ENCODE measurements around the gene EMSY. TPM values are rescaled to one million over a fixed set of nuclear protein-coding genes. Genes with fewer than 3 reads are reported as not detected.
"Not testable (repeated sequence)": the region's sequence is repeated elsewhere in the genome, so short reads cannot be mapped to it uniquely, and the experiment has no call there.

The EMSY gene
- total and polyA plus RNA-seq, 7 donors = 5.8 to 17.2 (median 12.7) TPM

- Histone ChIP-seq H3K9me3 (no peaks in the 10 kb centered on the region), H3K4me3 (no peak overlapping the region), H3K36me3 (ENCODE audit: insufficient read depth in 1 of 2, low read depth in 1 of 2) (no peaks in the 10 kb centered on the region), H3K27ac (no peak overlapping the region), H3K4me1 (peaks cover 8% of the 10 kb centered on the region), H3K27me3 (ENCODE audit: insufficient read depth in 3 of 3, low read length in 2 of 3) (no peaks in the 10 kb centered on the region)
- intact Hi-C loops (cut with DNase I) = no loop called here
- peak in 2 of 4 donors; percentile 74 to 76 for ATAC-seq
- no peak for DNase-seq
- 37 to 89% (median 49%) methylated on average over 1 of the region's 1 CpG for WGBS, 3 donors
- TF ChIP-seq, protein P1, sequence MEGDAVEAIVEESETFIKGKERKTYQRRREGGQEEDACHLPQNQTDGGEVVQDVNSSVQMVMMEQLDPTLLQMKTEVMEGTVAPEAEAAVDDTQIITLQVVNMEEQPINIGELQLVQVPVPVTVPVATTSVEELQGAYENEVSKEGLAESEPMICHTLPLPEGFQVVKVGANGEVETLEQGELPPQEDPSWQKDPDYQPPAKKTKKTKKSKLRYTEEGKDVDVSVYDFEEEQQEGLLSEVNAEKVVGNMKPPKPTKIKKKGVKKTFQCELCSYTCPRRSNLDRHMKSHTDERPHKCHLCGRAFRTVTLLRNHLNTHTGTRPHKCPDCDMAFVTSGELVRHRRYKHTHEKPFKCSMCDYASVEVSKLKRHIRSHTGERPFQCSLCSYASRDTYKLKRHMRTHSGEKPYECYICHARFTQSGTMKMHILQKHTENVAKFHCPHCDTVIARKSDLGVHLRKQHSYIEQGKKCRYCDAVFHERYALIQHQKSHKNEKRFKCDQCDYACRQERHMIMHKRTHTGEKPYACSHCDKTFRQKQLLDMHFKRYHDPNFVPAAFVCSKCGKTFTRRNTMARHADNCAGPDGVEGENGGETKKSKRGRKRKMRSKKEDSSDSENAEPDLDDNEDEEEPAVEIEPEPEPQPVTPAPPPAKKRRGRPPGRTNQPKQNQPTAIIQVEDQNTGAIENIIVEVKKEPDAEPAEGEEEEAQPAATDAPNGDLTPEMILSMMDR (IDR thresholded peaks at IDR 0.05) = no peak
Measured at GRCh38 chr11:76400967-76401366, 43.9 kb upstream of the EMSY start.

GRCh38 chr11:76401484-76401883 lies 43.3 kb upstream of the EMSY start:
- DNase-seq; ATAC-seq; H3K36me3 ChIP-seq (ENCODE audit: insufficient read depth in 1 of 2, low read depth in 1 of 2); H3K4me3 ChIP-seq; H3K4me1 ChIP-seq; H3K27me3 ChIP-seq (ENCODE audit: insufficient read depth in 3 of 3, low read length in 2 of 3); intact Hi-C loops (cut with DNase I); H3K27ac ChIP-seq; H3K9me3 ChIP-seq: not testable (repeated sequence)
- 82 to 85% (median 82%) methylated on average over 7 to 8 of the region's 8 CpGs for WGBS, 3 donors

GRCh38 chr11:76406359-76406758 lies 38.5 kb upstream of the EMSY start:
- TF ChIP-seq, protein P1 (IDR thresholded peaks at IDR 0.05) = no peak
- intact Hi-C loops (cut with DNase I) = no loop called here
- Histone ChIP-seq H3K27me3 (ENCODE audit: insufficient read depth in 3 of 3, low read length in 2 of 3) (no peaks in the 10 kb centered on the region), H3K27ac (no peak overlapping the region), H3K4me1 (peaks cover under 1% of the 10 kb centered on the region), H3K36me3 (ENCODE audit: insufficient read depth in 1 of 2, low read depth in 1 of 2) (no peaks in the 10 kb centered on the region), H3K9me3 (no peaks in the 10 kb centered on the region), H3K4me3 (no peak overlapping the region)
- ATAC-seq (no peak), DNase-seq (no peak)
- WGBS, 3 donors = 90 to 94% (median 92%) methylated on average over 4 of the region's 4 CpGs

DNA sequence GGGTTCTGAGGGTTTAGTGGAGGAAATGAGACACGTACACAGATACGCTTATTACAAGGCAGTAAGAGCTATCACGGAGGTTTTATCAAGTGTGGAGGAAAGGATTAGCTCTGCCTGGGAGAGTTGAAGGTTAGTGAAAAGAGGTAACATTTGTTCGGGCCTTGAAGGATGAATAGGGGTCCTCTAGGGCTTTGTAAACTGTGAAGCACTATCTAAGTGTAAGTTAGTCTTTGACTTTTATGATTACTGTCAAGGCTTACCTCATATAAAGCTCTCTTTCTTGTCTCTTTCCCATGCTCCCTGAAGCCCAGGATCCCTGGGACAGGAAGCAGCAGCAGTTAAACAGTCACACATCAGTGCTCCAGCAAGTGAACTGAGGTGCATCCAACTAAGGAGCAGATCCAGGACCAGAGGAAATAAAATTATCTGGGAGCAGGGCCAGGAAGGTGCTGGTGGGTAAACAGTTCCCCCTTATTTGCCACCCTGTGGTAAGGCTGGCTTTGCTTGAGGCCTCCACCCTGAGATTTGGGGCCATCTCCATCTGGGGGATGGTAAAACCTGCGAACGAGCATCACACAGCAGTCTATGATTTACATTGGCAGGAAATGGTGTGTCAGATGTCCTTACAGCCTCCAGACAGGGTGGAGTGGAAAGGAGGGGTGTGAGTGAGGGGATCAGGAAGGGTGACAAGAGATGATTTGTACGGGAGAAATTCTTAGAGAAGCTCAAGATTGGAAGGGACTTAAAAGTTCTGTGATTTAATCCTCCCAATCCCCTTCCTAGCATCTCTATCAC lies 36.5 kb upstream of the EMSY start:
- H3K4me1 ChIP-seq = peaks cover 3% of the 10 kb centered on the region
- ATAC-seq (no peak), DNase-seq (no peak)
- TF ChIP-seq, protein P1 (IDR thresholded peaks at IDR 0.05) = no peak
- no peak overlapping the region for H3K4me3 ChIP-seq
- H3K9me3 ChIP-seq = no peaks in the 10 kb centered on the region
- WGBS, 3 donors = 58 to 65% (median 63%) methylated on average over 7 of the region's 7 CpGs
- intact Hi-C loops (cut with DNase I) = no loop called here
- H3K27ac ChIP-seq = no peak overlapping the region
- no peaks in the 10 kb centered on the region for H3K36me3 ChIP-seq (ENCODE audit: insufficient read depth in 1 of 2, low read depth in 1 of 2)
- H3K27me3 ChIP-seq (ENCODE audit: insufficient read depth in 3 of 3, low read length in 2 of 3) = no peaks in the 10 kb centered on the region

GRCh38 chr11:76410851-76411357 lies 33.9 kb upstream of the EMSY start:
- H3K36me3 ChIP-seq (ENCODE audit: insufficient read depth in 1 of 2, low read depth in 1 of 2) = no peaks in the 10 kb centered on the region
- no peaks in the 10 kb centered on the region for H3K27me3 ChIP-seq (ENCODE audit: insufficient read depth in 3 of 3, low read length in 2 of 3)
- DNase-seq (no peak), ATAC-seq (peak in 1 of 4 donors; percentile 39)
- H3K4me3 ChIP-seq = no peak overlapping the region
- H3K27ac ChIP-seq = no peak overlapping the region
- 52 to 59% (median 54%) methylated on average over 10 of the region's 10 CpGs for WGBS, 3 donors
- peaks cover 3% of the 10 kb centered on the region for H3K4me1 ChIP-seq
- no peaks in the 10 kb centered on the region for H3K9me3 ChIP-seq
- TF ChIP-seq, protein P1 (IDR thresholded peaks at IDR 0.05) = no peak
- intact Hi-C loops (cut with DNase I) = no loop called here
